ENCODE measurements around the gene HCK.

HCK gene

DNA sequence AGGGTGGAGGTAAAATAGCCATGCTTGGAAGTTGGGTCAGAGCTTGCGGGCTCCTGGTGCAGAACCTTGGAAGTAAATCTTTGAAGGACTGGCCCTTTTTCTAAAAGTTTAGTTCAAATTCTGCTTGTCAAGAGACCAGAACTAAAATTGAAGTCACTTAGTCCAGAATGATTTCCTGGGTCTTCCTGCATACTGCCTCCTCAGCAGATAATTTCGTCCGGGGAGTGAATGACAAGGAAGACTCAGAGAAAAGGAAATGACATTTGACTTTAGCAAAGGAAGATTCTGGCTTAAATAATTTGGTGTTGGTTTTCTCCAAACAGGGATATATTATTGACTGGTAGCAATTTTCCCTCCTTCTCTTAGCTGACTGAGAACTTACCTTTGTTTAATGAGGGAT is 58.7 kb downstream of the HCK start:
- Histone ChIP-seq H2AFZ (ENCODE audit: low read depth, low read length) (no peak overlapping the region), H3K36me3 (ENCODE audit: insufficient read depth, low read length) (peaks cover 18% of the 10 kb centered on the region), H3K4me3 (ENCODE audit: low read depth in 1 of 2, low read length in 2 of 2) (peak overlapping the region; percentile 85 to 93; a peak in 3 of 4 replicates), H3K79me2 (ENCODE audit: insufficient read depth, low read length) (peaks cover 62% of the 10 kb centered on the region), H3K9me3 (ENCODE audit: insufficient read depth, low read length, severe bottlenecking) (no peaks in the 10 kb centered on the region), H4K20me1 (ENCODE audit: insufficient read depth, low read length) (peaks cover 30% of the 10 kb centered on the region), H3K27me3 (ENCODE audit: insufficient read depth, low read length, poor library complexity) (no peaks in the 10 kb centered on the region), H3K4me1 (ENCODE audit: insufficient read depth, low read length) (peaks cover 37% of the 10 kb centered on the region), H3K9ac (ENCODE audit: low read depth, low read length) (peak overlapping the region; percentile 81), H3K4me2 (ENCODE audit: insufficient read depth, low read length) (peak overlapping the region; percentile 87), H3K27ac (ENCODE audit: low read length) (peak overlapping the region; percentile 93; the same call in 1 of the 2 replicates)
- ATAC-seq (ENCODE audit: insufficient read depth, low read depth), result no peak
- no peak for DNase-seq
- TF ChIP-seq EZH2 (IDR thresholded peaks at IDR 0.05; ENCODE audit: borderline replicate concordance, low read depth, low read length, severe bottlenecking), result no peak
- TF ChIP-seq, protein P1, sequence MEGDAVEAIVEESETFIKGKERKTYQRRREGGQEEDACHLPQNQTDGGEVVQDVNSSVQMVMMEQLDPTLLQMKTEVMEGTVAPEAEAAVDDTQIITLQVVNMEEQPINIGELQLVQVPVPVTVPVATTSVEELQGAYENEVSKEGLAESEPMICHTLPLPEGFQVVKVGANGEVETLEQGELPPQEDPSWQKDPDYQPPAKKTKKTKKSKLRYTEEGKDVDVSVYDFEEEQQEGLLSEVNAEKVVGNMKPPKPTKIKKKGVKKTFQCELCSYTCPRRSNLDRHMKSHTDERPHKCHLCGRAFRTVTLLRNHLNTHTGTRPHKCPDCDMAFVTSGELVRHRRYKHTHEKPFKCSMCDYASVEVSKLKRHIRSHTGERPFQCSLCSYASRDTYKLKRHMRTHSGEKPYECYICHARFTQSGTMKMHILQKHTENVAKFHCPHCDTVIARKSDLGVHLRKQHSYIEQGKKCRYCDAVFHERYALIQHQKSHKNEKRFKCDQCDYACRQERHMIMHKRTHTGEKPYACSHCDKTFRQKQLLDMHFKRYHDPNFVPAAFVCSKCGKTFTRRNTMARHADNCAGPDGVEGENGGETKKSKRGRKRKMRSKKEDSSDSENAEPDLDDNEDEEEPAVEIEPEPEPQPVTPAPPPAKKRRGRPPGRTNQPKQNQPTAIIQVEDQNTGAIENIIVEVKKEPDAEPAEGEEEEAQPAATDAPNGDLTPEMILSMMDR (IDR thresholded peaks at IDR 0.05; ENCODE audit: borderline replicate concordance, extremely low read depth, low read length, poor library complexity, severe bottlenecking), result no peak

DNA sequence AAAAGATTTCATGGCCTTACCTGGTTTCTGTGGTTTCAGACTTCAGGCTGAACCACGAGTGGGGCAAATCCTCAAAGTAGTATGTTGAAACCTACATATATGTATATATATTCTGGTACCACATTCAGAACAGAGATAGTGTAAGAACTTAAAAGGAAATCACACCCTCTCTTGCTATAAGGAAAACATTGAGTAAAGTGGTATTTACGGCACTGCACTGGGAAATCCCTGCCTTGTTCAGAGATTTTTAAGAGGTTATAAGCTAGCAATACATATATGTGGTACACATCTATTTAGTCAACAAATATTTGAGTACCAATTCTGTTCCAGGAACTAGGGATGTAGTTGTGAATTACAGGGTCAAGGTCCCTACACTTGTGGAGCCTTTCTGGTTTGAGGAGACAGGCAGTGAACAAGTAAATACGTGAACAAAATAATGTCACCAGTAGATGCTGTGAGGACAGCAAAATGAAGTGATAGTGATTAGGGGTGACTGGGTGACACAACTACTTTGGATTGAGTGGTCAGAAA is 59.2 kb downstream of the HCK start:
- Histone ChIP-seq H3K4me1 (ENCODE audit: insufficient read depth, low read length) (peaks cover 37% of the 10 kb centered on the region), H3K36me3 (ENCODE audit: insufficient read depth, low read length) (peaks cover 18% of the 10 kb centered on the region), H2AFZ (ENCODE audit: low read depth, low read length) (no peak overlapping the region), H3K9ac (ENCODE audit: low read depth, low read length) (peak overlapping the region; percentile 81), H3K79me2 (ENCODE audit: insufficient read depth, low read length) (peaks cover 67% of the 10 kb centered on the region), H3K4me3 (ENCODE audit: low read depth in 1 of 2, low read length in 2 of 2) (peak overlapping the region in 1 of 2 experiments; percentile 93; a peak in 2 of 4 replicates), H4K20me1 (ENCODE audit: insufficient read depth, low read length) (peaks cover 34% of the 10 kb centered on the region), H3K27me3 (ENCODE audit: insufficient read depth, low read length, poor library complexity) (no peaks in the 10 kb centered on the region), H3K4me2 (ENCODE audit: insufficient read depth, low read length) (peak overlapping the region; percentile 87), H3K27ac (ENCODE audit: low read length) (no peak overlapping the region), H3K9me3 (ENCODE audit: insufficient read depth, low read length, severe bottlenecking) (no peaks in the 10 kb centered on the region)
- ATAC-seq (ENCODE audit: insufficient read depth, low read depth) (no peak), DNase-seq (no peak)
- TF ChIP-seq EZH2 (IDR thresholded peaks at IDR 0.05; ENCODE audit: borderline replicate concordance, low read depth, low read length, severe bottlenecking), result no peak
- TF ChIP-seq, protein P1 (IDR thresholded peaks at IDR 0.05; ENCODE audit: borderline replicate concordance, extremely low read depth, low read length, poor library complexity, severe bottlenecking), result no peak

DNA sequence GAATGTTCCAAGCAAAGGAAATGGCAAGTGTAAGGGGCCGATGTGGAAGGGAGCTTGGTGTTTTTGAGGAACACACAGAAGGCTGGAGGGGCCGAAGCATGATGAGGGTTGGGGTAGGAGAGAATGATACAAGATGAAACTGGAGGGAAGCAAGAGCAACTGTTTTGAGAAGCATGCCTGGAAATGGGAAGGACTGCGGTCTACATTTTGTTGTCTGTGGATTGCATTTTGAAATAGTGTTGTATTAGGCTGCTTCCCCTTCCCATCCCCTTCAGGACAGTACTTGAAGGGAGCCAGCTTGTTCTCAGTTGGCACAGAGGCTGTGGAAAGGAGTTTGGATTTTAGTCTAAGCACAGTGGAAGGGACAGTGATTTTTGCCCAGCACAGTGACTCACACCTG is 59.7 kb downstream of the HCK start:
- peaks cover 37% of the 10 kb centered on the region for H3K4me1 ChIP-seq (ENCODE audit: insufficient read depth, low read length)
- peaks cover 38% of the 10 kb centered on the region for H4K20me1 ChIP-seq (ENCODE audit: insufficient read depth, low read length)
- no peak overlapping the region for H3K27ac ChIP-seq (ENCODE audit: low read length)
- H3K4me2 ChIP-seq (ENCODE audit: insufficient read depth, low read length), result peak overlapping the region; percentile 87
- no peaks in the 10 kb centered on the region for H3K9me3 ChIP-seq (ENCODE audit: insufficient read depth, low read length, severe bottlenecking)
- DNase-seq, result no peak
- H3K9ac ChIP-seq (ENCODE audit: low read depth, low read length), result no peak overlapping the region
- H3K4me3 ChIP-seq (ENCODE audit: low read depth in 1 of 2, low read length in 2 of 2), result no peak overlapping the region
- no peak for ATAC-seq (ENCODE audit: insufficient read depth, low read depth)
- H3K79me2 ChIP-seq (ENCODE audit: insufficient read depth, low read length), result peaks cover 72% of the 10 kb centered on the region
- no peak overlapping the region for H2AFZ ChIP-seq (ENCODE audit: low read depth, low read length)
- peaks cover 21% of the 10 kb centered on the region for H3K36me3 ChIP-seq (ENCODE audit: insufficient read depth, low read length)
- TF ChIP-seq EZH2 (IDR thresholded peaks at IDR 0.05; ENCODE audit: borderline replicate concordance, low read depth, low read length, severe bottlenecking), result no peak
- TF ChIP-seq, protein P1 (IDR thresholded peaks at IDR 0.05; ENCODE audit: borderline replicate concordance, extremely low read depth, low read length, poor library complexity, severe bottlenecking), result no peak
- no peaks in the 10 kb centered on the region for H3K27me3 ChIP-seq (ENCODE audit: insufficient read depth, low read length, poor library complexity)
